ENCODE results near the gene KIF25. TPM values are rescaled to one million over a fixed set of nuclear protein-coding genes. Genes with fewer than 3 reads are reported as not detected.

KIF25 gene
- total RNA-seq, 1 donor from 2014 or later, result not detected

DNA sequence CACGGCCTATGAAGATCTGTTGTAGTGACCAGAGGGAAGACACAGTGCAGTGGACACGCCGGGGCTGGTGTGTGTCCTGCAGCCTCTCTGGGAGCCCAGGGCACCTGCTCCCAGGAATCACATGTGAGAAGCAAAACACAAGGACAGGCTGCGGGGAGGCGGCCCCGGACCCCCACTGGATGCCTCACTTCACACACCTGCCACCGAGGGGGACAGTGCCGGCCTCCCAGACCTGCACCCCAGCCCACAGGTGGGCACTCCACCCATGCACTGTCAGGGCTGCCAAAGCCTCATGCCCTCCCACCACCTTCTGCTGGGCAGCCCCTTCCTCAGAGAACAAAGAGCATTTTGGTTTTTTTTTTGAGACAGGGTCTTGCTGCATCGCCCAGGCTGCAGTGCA lies 54.2 kb downstream of the KIF25 start:
- Mint-ChIP-seq H3K4me3 (ENCODE audit: unreplicated experiment) (no peak overlapping the region), H3K36me3 (ENCODE audit: unreplicated experiment) (no peaks in the 10 kb centered on the region), H3K27ac (ENCODE audit: unreplicated experiment) (no peak overlapping the region), H3K4me1 (ENCODE audit: unreplicated experiment) (no peaks in the 10 kb centered on the region), H3K9me3 (ENCODE audit: unreplicated experiment) (no peaks in the 10 kb centered on the region), H3K27me3 (ENCODE audit: unreplicated experiment) (no peaks in the 10 kb centered on the region)
- DNase-seq (ENCODE audit: extremely low spot score, unreplicated experiment), result no peak
- TF ChIP-seq CTCF (IDR thresholded peaks at IDR 0.05), result no peak

GRCh38 chr6:168052291-168052891 lies 54.9 kb downstream of the KIF25 start:
- no peak overlapping the region for H3K27ac Mint-ChIP-seq (ENCODE audit: unreplicated experiment)
- TF ChIP-seq CTCF (IDR thresholded peaks at IDR 0.05), result no peak
- H3K27me3 Mint-ChIP-seq (ENCODE audit: unreplicated experiment), result no peaks in the 10 kb centered on the region
- no peaks in the 10 kb centered on the region for H3K9me3 Mint-ChIP-seq (ENCODE audit: unreplicated experiment)
- H3K4me1 Mint-ChIP-seq (ENCODE audit: unreplicated experiment), result no peaks in the 10 kb centered on the region
- H3K36me3 Mint-ChIP-seq (ENCODE audit: unreplicated experiment), result no peaks in the 10 kb centered on the region
- DNase-seq (ENCODE audit: extremely low spot score, unreplicated experiment), result no peak
- no peak overlapping the region for H3K4me3 Mint-ChIP-seq (ENCODE audit: unreplicated experiment)

DNA sequence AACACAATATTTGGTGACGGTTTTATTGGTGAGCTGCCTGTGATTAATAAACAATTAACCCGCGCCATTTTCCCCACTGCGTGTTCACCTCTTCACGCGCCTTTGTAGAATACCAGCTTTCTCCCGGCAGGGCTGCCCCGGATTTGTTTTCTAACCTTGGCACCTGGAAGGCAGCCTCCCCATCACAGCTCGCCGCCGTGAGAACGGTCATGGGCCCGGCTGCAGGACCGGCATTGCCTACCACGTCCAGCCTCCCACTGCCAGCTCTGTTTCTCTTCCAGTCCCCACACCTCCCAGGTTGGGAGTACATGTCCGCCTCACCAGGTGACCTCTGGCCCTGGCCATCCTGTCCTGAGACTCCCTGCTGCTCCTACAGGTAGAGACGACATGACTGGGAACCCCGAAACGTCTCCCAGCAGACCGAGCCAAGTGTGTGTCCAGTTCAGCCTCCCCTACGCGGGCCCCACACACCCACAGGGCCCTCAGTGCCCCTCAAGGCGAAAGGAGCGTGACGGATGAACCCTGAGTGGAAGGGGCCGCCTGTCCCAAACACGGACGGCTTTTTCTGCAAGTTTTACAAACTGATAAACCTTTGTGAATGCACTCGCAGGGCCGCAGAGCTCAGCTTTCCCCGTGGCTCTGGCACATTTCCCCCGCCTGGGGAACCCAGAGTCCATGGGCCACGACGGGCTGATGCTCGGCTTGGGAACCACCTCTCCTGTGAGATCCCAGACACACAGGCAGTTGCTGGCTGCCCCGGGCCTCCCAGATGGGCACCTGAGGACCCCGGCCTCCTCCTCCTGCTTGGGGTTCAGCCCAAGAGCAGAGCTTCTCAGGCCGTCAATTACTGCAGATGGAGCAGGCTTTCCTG lies 55.9 kb downstream of the KIF25 start:
- Mint-ChIP-seq H3K27me3 (ENCODE audit: unreplicated experiment) (no peaks in the 10 kb centered on the region), H3K4me1 (ENCODE audit: unreplicated experiment) (no peaks in the 10 kb centered on the region)
- no peak for TF ChIP-seq CTCF (IDR thresholded peaks at IDR 0.05)

DNA sequence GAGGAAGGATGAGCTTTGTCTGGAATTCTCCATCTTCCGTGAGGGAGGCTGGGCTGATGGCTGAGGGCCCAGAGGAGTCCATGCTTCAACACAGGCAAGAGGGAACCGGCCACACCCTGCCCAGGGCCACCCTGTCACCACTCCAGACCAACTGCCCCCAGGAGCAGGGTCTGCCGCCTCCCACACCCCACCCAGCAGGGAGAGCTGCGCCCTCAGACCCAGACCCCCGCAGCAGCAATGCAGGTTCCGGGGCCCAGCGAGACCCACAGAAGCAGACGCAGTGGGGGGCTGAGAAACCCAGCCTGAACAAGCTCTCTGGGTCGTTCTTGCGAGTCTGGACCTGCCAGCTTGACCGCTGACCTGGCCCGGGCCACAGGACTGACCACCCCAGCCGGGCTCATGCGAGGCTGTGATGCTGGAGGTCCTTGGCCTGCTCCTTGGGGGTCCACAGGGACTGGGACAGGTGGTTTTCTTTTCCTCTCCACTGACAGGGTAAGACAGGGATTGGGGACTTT lies 56.5 kb downstream of the KIF25 start:
- TF ChIP-seq CTCF (IDR thresholded peaks at IDR 0.05), result no peak
- H3K4me3 Mint-ChIP-seq (ENCODE audit: unreplicated experiment), result no peak overlapping the region
- H3K36me3 Mint-ChIP-seq (ENCODE audit: unreplicated experiment), result no peaks in the 10 kb centered on the region
- no peak for DNase-seq (ENCODE audit: extremely low spot score, unreplicated experiment)
- H3K27ac Mint-ChIP-seq (ENCODE audit: unreplicated experiment), result no peak overlapping the region
- H3K9me3 Mint-ChIP-seq (ENCODE audit: unreplicated experiment), result no peaks in the 10 kb centered on the region
- H3K4me1 Mint-ChIP-seq (ENCODE audit: unreplicated experiment), result no peaks in the 10 kb centered on the region
- no peaks in the 10 kb centered on the region for H3K27me3 Mint-ChIP-seq (ENCODE audit: unreplicated experiment)

More for the DNA sequence above, 55.9 kb downstream of the KIF25 start:
- no peak for DNase-seq (ENCODE audit: extremely low spot score, unreplicated experiment)
- Mint-ChIP-seq H3K4me3 (ENCODE audit: unreplicated experiment) (no peak overlapping the region), H3K27ac (ENCODE audit: unreplicated experiment) (no peak overlapping the region), H3K36me3 (ENCODE audit: unreplicated experiment) (no peaks in the 10 kb centered on the region), H3K9me3 (ENCODE audit: unreplicated experiment) (no peaks in the 10 kb centered on the region)

Measured in osteocyte (in vitro differentiated cells).